ENCODE data around the gene RAB1A.
A peak's percentile ranks its signal among the peaks of the same experiment; 100 is the strongest.

Gene RAB1A

GRCh38 chr2:65081232-65081685 is 48.6 kb downstream of the RAB1A start:
- H3K36me3 ChIP-seq (ENCODE audit: control insufficient read depth, insufficient read depth, low read length), result peaks cover 15% of the 10 kb centered on the region
- no peak overlapping the region for H4K5ac ChIP-seq (ENCODE audit: low read length)
- no peak overlapping the region for H3K9ac ChIP-seq (ENCODE audit: low read length)
- H2BK15ac ChIP-seq (replicated peaks; ENCODE audit: low read depth), result no peak overlapping the region
- H2AK5ac ChIP-seq (ENCODE audit: low read length), result no peak overlapping the region
- H3K27ac ChIP-seq (ENCODE audit: low read depth, low read length), result no peak overlapping the region
- no CpG with 5 or more reads among the region's 4 CpGs for WGBS (ENCODE audit: extremely low coverage, insufficient coverage, low lambda C conversion rate)
- H4K8ac ChIP-seq (ENCODE audit: low read depth, low read length), result no peak overlapping the region
- no peaks in the 10 kb centered on the region for H3K79me2 ChIP-seq (ENCODE audit: control insufficient read depth, insufficient read depth, low read length)
- H3K79me1 ChIP-seq (ENCODE audit: low read length), result no peaks in the 10 kb centered on the region
- no peak overlapping the region for H3K18ac ChIP-seq (ENCODE audit: low read length)
- no peak overlapping the region for H3K4me3 ChIP-seq (ENCODE audit: low read length)
- no peak overlapping the region for H3K23ac ChIP-seq (ENCODE audit: low read length)
- no peaks in the 10 kb centered on the region for H3K27me3 ChIP-seq (ENCODE audit: insufficient read depth, low read length, poor library complexity)
- no peak for DNase-seq
- H3K4ac ChIP-seq (ENCODE audit: low read depth, low read length), result no peak overlapping the region
- H2BK5ac ChIP-seq (ENCODE audit: low read length), result no peak overlapping the region
- no peak overlapping the region for H2BK120ac ChIP-seq (ENCODE audit: low read depth, low read length)
- H3K4me1 ChIP-seq (ENCODE audit: control insufficient read depth, low read depth, low read length), result no peaks in the 10 kb centered on the region
- no peak overlapping the region for H3K56ac ChIP-seq (ENCODE audit: low read length)
- no peak overlapping the region for H3K4me2 ChIP-seq (ENCODE audit: low read length)

DNA sequence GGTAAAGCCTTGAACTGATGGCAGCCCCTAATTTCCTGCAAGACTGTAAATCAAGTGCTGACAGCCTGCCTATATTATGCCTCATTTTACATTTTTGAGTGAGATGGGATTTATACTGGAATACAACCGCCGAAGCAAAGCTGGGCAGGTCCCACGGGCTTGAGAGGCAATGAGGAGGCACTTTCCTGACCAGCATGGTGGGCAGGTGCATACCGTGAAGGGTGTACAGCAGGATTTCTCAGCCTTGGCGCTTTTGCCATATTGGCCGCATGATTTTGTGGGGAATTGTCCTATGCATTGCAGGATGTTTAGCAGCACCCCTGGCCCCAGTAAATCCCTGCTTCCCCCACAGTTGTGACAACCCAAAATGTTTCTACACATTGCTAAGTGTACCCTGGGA is 50.9 kb downstream of the RAB1A start:
- H3K27ac ChIP-seq (ENCODE audit: low read depth, low read length), result no peak overlapping the region
- no peaks in the 10 kb centered on the region for H3K79me2 ChIP-seq (ENCODE audit: control insufficient read depth, insufficient read depth, low read length)
- no peak overlapping the region for H3K23ac ChIP-seq (ENCODE audit: low read length)
- no peak overlapping the region for H4K5ac ChIP-seq (ENCODE audit: low read length)
- H2BK5ac ChIP-seq (ENCODE audit: low read length), result no peak overlapping the region
- no peak for DNase-seq
- H3K27me3 ChIP-seq (ENCODE audit: insufficient read depth, low read length, poor library complexity), result no peaks in the 10 kb centered on the region
- H4K8ac ChIP-seq (ENCODE audit: low read depth, low read length), result no peak overlapping the region
- H3K9ac ChIP-seq (ENCODE audit: low read length), result no peak overlapping the region
- H3K4ac ChIP-seq (ENCODE audit: low read depth, low read length), result no peak overlapping the region
- H3K4me1 ChIP-seq (ENCODE audit: control insufficient read depth, low read depth, low read length), result no peaks in the 10 kb centered on the region
- no peak overlapping the region for H3K4me2 ChIP-seq (ENCODE audit: low read length)
- H3K36me3 ChIP-seq (ENCODE audit: control insufficient read depth, insufficient read depth, low read length), result peaks cover 15% of the 10 kb centered on the region
- no peak overlapping the region for H3K4me3 ChIP-seq (ENCODE audit: low read length)
- H2BK120ac ChIP-seq (ENCODE audit: low read depth, low read length), result no peak overlapping the region
- WGBS (ENCODE audit: extremely low coverage, insufficient coverage, low lambda C conversion rate), result no CpG with 5 or more reads among the region's 6 CpGs
- H3K18ac ChIP-seq (ENCODE audit: low read length), result no peak overlapping the region
- H2BK15ac ChIP-seq (replicated peaks; ENCODE audit: low read depth), result no peak overlapping the region
- no peak overlapping the region for H3K56ac ChIP-seq (ENCODE audit: low read length)
- no peaks in the 10 kb centered on the region for H3K79me1 ChIP-seq (ENCODE audit: low read length)
- H2AK5ac ChIP-seq (ENCODE audit: low read length), result no peak overlapping the region

DNA sequence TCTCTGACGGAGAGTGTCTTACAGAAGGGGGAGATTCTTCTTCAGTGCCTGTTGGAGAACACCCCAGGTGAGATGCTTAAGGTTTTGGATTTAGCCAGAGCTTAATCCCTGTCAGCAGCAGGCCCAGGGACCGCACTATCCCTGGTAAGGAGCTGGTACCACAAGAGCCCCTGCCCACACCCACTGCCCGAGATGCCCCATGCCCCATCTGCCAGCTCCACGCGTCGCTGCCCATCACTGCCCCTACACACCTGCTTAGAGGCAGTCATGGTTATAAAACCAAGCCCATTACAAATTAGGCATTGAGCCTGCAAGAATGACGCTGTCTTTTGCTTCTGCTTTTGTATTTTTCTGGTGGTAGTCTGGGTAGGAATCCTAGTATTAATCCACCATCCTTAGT is 52.0 kb downstream of the RAB1A start:
- Histone ChIP-seq H3K36me3 (ENCODE audit: control insufficient read depth, insufficient read depth, low read length) (peaks cover 10% of the 10 kb centered on the region), H3K4me3 (ENCODE audit: low read length) (no peak overlapping the region)
- no peak for DNase-seq

DNA sequence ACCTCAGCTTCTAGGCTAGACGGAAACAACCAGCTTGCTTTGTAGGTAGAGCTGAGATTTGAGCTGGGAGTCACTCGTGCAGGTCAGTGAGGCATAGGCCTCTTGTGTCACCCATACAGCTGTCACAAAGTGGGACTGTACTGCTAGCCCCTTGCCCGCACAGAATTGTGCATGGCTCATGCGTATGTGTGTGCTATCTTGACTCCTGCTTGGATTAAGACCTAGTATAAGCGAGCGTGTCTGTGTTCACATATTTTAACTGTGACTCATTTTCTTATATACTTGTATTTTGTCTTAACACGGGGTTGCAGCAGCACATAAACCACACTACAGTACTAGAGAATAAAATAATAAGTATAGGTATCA is 53.6 kb downstream of the RAB1A start:
- Histone ChIP-seq H2BK5ac (ENCODE audit: low read length) (no peak overlapping the region), H3K36me3 (ENCODE audit: control insufficient read depth, insufficient read depth, low read length) (peaks cover 7% of the 10 kb centered on the region), H3K56ac (ENCODE audit: low read length) (no peak overlapping the region), H3K18ac (ENCODE audit: low read length) (no peak overlapping the region), H3K27ac (ENCODE audit: low read depth, low read length) (no peak overlapping the region), H3K23ac (ENCODE audit: low read length) (no peak overlapping the region), H3K4ac (ENCODE audit: low read depth, low read length) (no peak overlapping the region), H2BK15ac (replicated peaks; ENCODE audit: low read depth) (no peak overlapping the region), H3K79me1 (ENCODE audit: low read length) (no peaks in the 10 kb centered on the region), H3K4me2 (ENCODE audit: low read length) (no peak overlapping the region), H4K8ac (ENCODE audit: low read depth, low read length) (no peak overlapping the region), H3K4me1 (ENCODE audit: control insufficient read depth, low read depth, low read length) (no peaks in the 10 kb centered on the region), H2BK120ac (ENCODE audit: low read depth, low read length) (no peak overlapping the region), H3K4me3 (ENCODE audit: low read length) (no peak overlapping the region), H4K5ac (ENCODE audit: low read length) (no peak overlapping the region), H2AK5ac (ENCODE audit: low read length) (no peak overlapping the region), H3K27me3 (ENCODE audit: insufficient read depth, low read length, poor library complexity) (no peaks in the 10 kb centered on the region), H3K79me2 (ENCODE audit: control insufficient read depth, insufficient read depth, low read length) (no peaks in the 10 kb centered on the region), H3K9ac (ENCODE audit: low read length) (no peak overlapping the region)
- no CpG with 5 or more reads among the region's 7 CpGs for whole genome bisulfite sequencing (ENCODE audit: extremely low coverage, insufficient coverage, low lambda C conversion rate)
- DNase-seq, result no peak

More for the DNA sequence above, 52.0 kb downstream of the RAB1A start:
- H2BK15ac ChIP-seq (replicated peaks; ENCODE audit: low read depth), result no peak overlapping the region
- no peak overlapping the region for H3K4ac ChIP-seq (ENCODE audit: low read depth, low read length)
- no peak overlapping the region for H4K5ac ChIP-seq (ENCODE audit: low read length)
- H3K79me1 ChIP-seq (ENCODE audit: low read length), result no peaks in the 10 kb centered on the region
- H3K23ac ChIP-seq (ENCODE audit: low read length), result no peak overlapping the region
- no peak overlapping the region for H3K27ac ChIP-seq (ENCODE audit: low read depth, low read length)
- no peak overlapping the region for H4K8ac ChIP-seq (ENCODE audit: low read depth, low read length)
- no peak overlapping the region for H3K56ac ChIP-seq (ENCODE audit: low read length)
- H3K27me3 ChIP-seq (ENCODE audit: insufficient read depth, low read length, poor library complexity), result no peaks in the 10 kb centered on the region
- H3K9ac ChIP-seq (ENCODE audit: low read length), result no peak overlapping the region
- H3K18ac ChIP-seq (ENCODE audit: low read length), result no peak overlapping the region
- H3K4me2 ChIP-seq (ENCODE audit: low read length), result no peak overlapping the region
- WGBS (ENCODE audit: extremely low coverage, insufficient coverage, low lambda C conversion rate), result no CpG with 5 or more reads among the region's 7 CpGs
- H3K4me1 ChIP-seq (ENCODE audit: control insufficient read depth, low read depth, low read length), result no peaks in the 10 kb centered on the region
- H2AK5ac ChIP-seq (ENCODE audit: low read length), result no peak overlapping the region
- H3K79me2 ChIP-seq (ENCODE audit: control insufficient read depth, insufficient read depth, low read length), result no peaks in the 10 kb centered on the region
- H2BK5ac ChIP-seq (ENCODE audit: low read length), result no peak overlapping the region
- no peak overlapping the region for H2BK120ac ChIP-seq (ENCODE audit: low read depth, low read length)

- peak; percentile 72 for DNase-seq
- no peak overlapping the region for H2BK15ac ChIP-seq (replicated peaks; ENCODE audit: low read depth)
- no peak overlapping the region for H3K4me2 ChIP-seq (ENCODE audit: low read length)
- H3K4ac ChIP-seq (ENCODE audit: low read depth, low read length), result no peak overlapping the region
- H2BK120ac ChIP-seq (ENCODE audit: low read depth, low read length), result no peak overlapping the region
- WGBS (ENCODE audit: extremely low coverage, insufficient coverage, low lambda C conversion rate), result no CpG with 5 or more reads among the region's 5 CpGs
- no peak overlapping the region for H3K4me3 ChIP-seq (ENCODE audit: low read length)
- no peak overlapping the region for H3K56ac ChIP-seq (ENCODE audit: low read length)
- H3K27me3 ChIP-seq (ENCODE audit: insufficient read depth, low read length, poor library complexity), result no peaks in the 10 kb centered on the region
- H3K18ac ChIP-seq (ENCODE audit: low read length), result no peak overlapping the region
- H3K27ac ChIP-seq (ENCODE audit: low read depth, low read length), result no peak overlapping the region
- H2BK5ac ChIP-seq (ENCODE audit: low read length), result no peak overlapping the region
- no peaks in the 10 kb centered on the region for H3K4me1 ChIP-seq (ENCODE audit: control insufficient read depth, low read depth, low read length)
- H3K9ac ChIP-seq (ENCODE audit: low read length), result no peak overlapping the region
- no peak overlapping the region for H4K8ac ChIP-seq (ENCODE audit: low read depth, low read length)
- no peak overlapping the region for H3K23ac ChIP-seq (ENCODE audit: low read length)
- no peak overlapping the region for H2AK5ac ChIP-seq (ENCODE audit: low read length)
- H3K79me2 ChIP-seq (ENCODE audit: control insufficient read depth, insufficient read depth, low read length), result no peaks in the 10 kb centered on the region
- H4K5ac ChIP-seq (ENCODE audit: low read length), result no peak overlapping the region
- no peaks in the 10 kb centered on the region for H3K79me1 ChIP-seq (ENCODE audit: low read length)
- peaks cover 9% of the 10 kb centered on the region for H3K36me3 ChIP-seq (ENCODE audit: control insufficient read depth, insufficient read depth, low read length)
Observed at GRCh38 chr2:65075605-65076344, 54.1 kb downstream of the RAB1A start.

DNA sequence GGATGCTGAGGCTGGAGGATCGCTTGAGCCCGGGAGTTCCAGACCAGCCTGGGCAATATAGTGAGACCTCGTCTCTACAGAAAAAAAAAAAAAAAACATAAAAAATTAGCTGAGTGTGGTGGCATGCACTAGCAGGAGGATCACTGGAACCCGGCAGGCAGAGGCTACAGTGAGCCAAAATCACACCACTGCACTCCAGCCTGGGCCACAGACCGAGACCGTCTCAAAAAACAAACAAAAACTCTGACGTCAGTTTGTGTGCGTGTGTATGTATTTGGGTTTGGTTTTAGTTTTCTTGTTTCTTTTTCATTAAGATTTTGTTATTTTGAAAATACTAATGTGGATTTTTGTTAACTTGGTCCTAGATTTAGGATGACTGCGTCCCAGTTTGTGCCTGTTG is 54.7 kb downstream of the RAB1A start:
- WGBS (ENCODE audit: extremely low coverage, insufficient coverage, low lambda C conversion rate), result no CpG with 5 or more reads among the region's 9 CpGs

More for the DNA sequence above, 54.7 kb downstream of the RAB1A start:
- Histone ChIP-seq H3K79me1 (ENCODE audit: low read length) (no peaks in the 10 kb centered on the region), H3K23ac (ENCODE audit: low read length) (no peak overlapping the region), H2AK5ac (ENCODE audit: low read length) (no peak overlapping the region), H3K27ac (ENCODE audit: low read depth, low read length) (no peak overlapping the region), H3K4me2 (ENCODE audit: low read length) (no peak overlapping the region), H3K56ac (ENCODE audit: low read length) (no peak overlapping the region), H3K36me3 (ENCODE audit: control insufficient read depth, insufficient read depth, low read length) (peaks cover 9% of the 10 kb centered on the region), H3K79me2 (ENCODE audit: control insufficient read depth, insufficient read depth, low read length) (no peaks in the 10 kb centered on the region), H3K4me1 (ENCODE audit: control insufficient read depth, low read depth, low read length) (no peaks in the 10 kb centered on the region), H2BK5ac (ENCODE audit: low read length) (no peak overlapping the region), H2BK15ac (replicated peaks; ENCODE audit: low read depth) (no peak overlapping the region), H4K8ac (ENCODE audit: low read depth, low read length) (no peak overlapping the region), H4K5ac (ENCODE audit: low read length) (no peak overlapping the region), H3K18ac (ENCODE audit: low read length) (no peak overlapping the region), H3K9ac (ENCODE audit: low read length) (no peak overlapping the region), H2BK120ac (ENCODE audit: low read depth, low read length) (no peak overlapping the region), H3K4me3 (ENCODE audit: low read length) (no peak overlapping the region), H3K27me3 (ENCODE audit: insufficient read depth, low read length, poor library complexity) (no peaks in the 10 kb centered on the region), H3K4ac (ENCODE audit: low read depth, low read length) (no peak overlapping the region)
- DNase-seq, result no peak
